SK-N-MC (cell line): ENCODE results near the gene SLC17A2.

Experiments used
- DNase-seq: peaks from one replicate; pipeline ENCODE4 v3.0.0-alpha.2; 2011; ENCODE audit warnings: low read depth, low spot score
- H3K27ac ChIP-seq: fragments of 200-600 bp; sonication (generic); 2 replicates; pipeline ENCODE4 v1.5.1; 2016; ENCODE audit warnings: mixed run types
- H3K36me3 ChIP-seq: fragments of 200-600 bp; sonication (generic); 2 replicates; pipeline ENCODE4 v1.6.1; 2017; ENCODE audit warnings: antibody characterized with exemption, low read length, mixed read lengths; ENCODE audit not compliant: insufficient read depth
- H3K4me3 ChIP-seq: fragments of 200-600 bp; sonication (generic); 2 replicates; pipeline ENCODE4 v1.5.1; 2016
- H3K9ac ChIP-seq: fragments of 200-600 bp; sonication (generic); 2 replicates; pipeline ENCODE4 v1.8.0; 2017; ENCODE audit warnings: mixed run types, mixed read lengths; ENCODE audit not compliant: insufficient read length
- H3K9me3 ChIP-seq: fragments of 200-600 bp; sonication (generic); 2 replicates; pipeline ENCODE4 v1.6.1; 2017; ENCODE audit warnings: low read depth, mild to moderate bottlenecking, antibody characterized with exemption, low read length, moderate library complexity, mixed read lengths
- EZH2 ChIP-seq: fragments of 200-600 bp; sonication (generic); IDR thresholded peaks from one replicate; pipeline ENCODE4 v1.6.1; 2017; ENCODE audit warnings: antibody characterized with exemption
- FOXP2 ChIP-seq: optimal IDR thresholded peaks from 2 replicates; pipeline ENCODE3; 2011; ENCODE audit warnings: mild to moderate bottlenecking, moderate library complexity; ENCODE audit not compliant: insufficient read depth; ENCODE audit errors: extremely low read length, control extremely low read depth
- POLR2AphosphoS5 ChIP-seq: IDR thresholded peaks from 2 replicates; pipeline ENCODE4 v1.6.1; 2012; ENCODE audit warnings: mild to moderate bottlenecking, low read depth, low read length, borderline replicate concordance

SLC17A2 gene

GRCh38 chr6:25965058-25965457, 34.6 kb upstream of the SLC17A2 start:
- H3K9ac ChIP-seq, result no peak overlapping the region
- no peak overlapping the region for H3K27ac ChIP-seq
- no peak overlapping the region for H3K4me3 ChIP-seq
- TF ChIP-seq FOXP2, result no peak
- TF ChIP-seq POLR2AphosphoS5, result no peak
- no peak for TF ChIP-seq EZH2
- no peak for DNase-seq
- peaks cover 28% of the 10 kb centered on the region for H3K36me3 ChIP-seq
- no peaks in the 10 kb centered on the region for H3K9me3 ChIP-seq

- peak overlapping the region; percentile 38 for H3K9ac ChIP-seq
- no peaks in the 10 kb centered on the region for H3K9me3 ChIP-seq
Observed at GRCh38 chr6:25963426-25964123, 33.1 kb upstream of the SLC17A2 start.

GRCh38 chr6:25962149-25963127, 31.9 kb upstream of the SLC17A2 start, which contains the start of gene TRIM38:
TRIM38 (plus strand) TSS chr6:25962802; CDS start chr6:25966523, 3,721 bp downstream.
- peak within 1 kb of the TSS; percentile 96 for H3K27ac ChIP-seq
- TF ChIP-seq EZH2 (no peak), POLR2AphosphoS5 (peak; percentile 84), FOXP2 (no peak)

More at GRCh38 chr6:25963426-25964123, 33.1 kb upstream of the SLC17A2 start:
- no peak for TF ChIP-seq POLR2AphosphoS5
- TF ChIP-seq EZH2, result no peak
- TF ChIP-seq FOXP2, result no peak
- peak overlapping the region; percentile 87 for H3K4me3 ChIP-seq
- no peak for DNase-seq
- no peak overlapping the region for H3K27ac ChIP-seq
- peaks cover 21% of the 10 kb centered on the region; the same call in 1 of the 2 replicates for H3K36me3 ChIP-seq

GRCh38 chr6:25961619-25962148, 31.2 kb upstream of the SLC17A2 start:
- Histone ChIP-seq H3K9me3 (no peaks in the 10 kb centered on the region), H3K36me3 (peaks cover 7% of the 10 kb centered on the region; the same call in 1 of the 2 replicates), H3K4me3 (peak overlapping the region; percentile 87), H3K9ac (peak overlapping the region; percentile 69), H3K27ac (peak overlapping the region; percentile 96)
- no peak for TF ChIP-seq FOXP2
- TF ChIP-seq POLR2AphosphoS5, result no peak
- no peak for TF ChIP-seq EZH2
- DNase-seq, result no peak

More at GRCh38 chr6:25962149-25963127, 31.9 kb upstream of the SLC17A2 start, which contains the start of gene TRIM38:
- Histone ChIP-seq H3K36me3 (peaks cover 13% of the 10 kb centered on the region; the same call in 1 of the 2 replicates), H3K4me3 (peak within 1 kb of the TSS; percentile 87), H3K9me3 (no peaks in the 10 kb centered on the region), H3K9ac (peak within 1 kb of the TSS; percentile 88)
- peak; percentile 90 for DNase-seq

GRCh38 chr6:25960734-25961133, 30.2 kb upstream of the SLC17A2 start:
- Histone ChIP-seq H3K9ac (no peak overlapping the region), H3K36me3 (no peaks in the 10 kb centered on the region), H3K4me3 (no peak overlapping the region), H3K9me3 (no peaks in the 10 kb centered on the region), H3K27ac (no peak overlapping the region)
- TF ChIP-seq POLR2AphosphoS5 (no peak), EZH2 (no peak), FOXP2 (no peak)
- DNase-seq, result no peak

- Histone ChIP-seq H3K36me3 (no peaks in the 10 kb centered on the region), H3K4me3 (no peak overlapping the region), H3K9ac (no peak overlapping the region), H3K9me3 (no peaks in the 10 kb centered on the region), H3K27ac (no peak overlapping the region)
- TF ChIP-seq FOXP2 (no peak), EZH2 (no peak), POLR2AphosphoS5 (no peak)
- no peak for DNase-seq
Observed at GRCh38 chr6:25959890-25960536, 29.5 kb upstream of the SLC17A2 start.

- Histone ChIP-seq H3K9ac (no peak overlapping the region), H3K36me3 (no peaks in the 10 kb centered on the region), H3K4me3 (no peak overlapping the region), H3K9me3 (no peaks in the 10 kb centered on the region), H3K27ac (no peak overlapping the region)
- TF ChIP-seq EZH2, result no peak
- TF ChIP-seq FOXP2, result no peak
- no peak for TF ChIP-seq POLR2AphosphoS5
- no peak for DNase-seq
Observed at GRCh38 chr6:25958700-25959162, 28.2 kb upstream of the SLC17A2 start.
